Ovary (tissue), 9 donors: ENCODE results near the gene CDH22. TPM values are rescaled to one million over a fixed set of nuclear protein-coding genes. Genes with fewer than 3 reads are reported as not detected.

Experiments used
- DNase-seq, 5 donors: peaks; one replicate each; pipeline ENCODE4 v3.0.0-alpha.2; 2019 to 2020
- H3K27ac ChIP-seq, 2 donors: fragments of 200-600 bp; one replicate each; pipeline versions ENCODE4 v1.5.1 to v1.8.0; 2019 to 2022
- H3K27me3 ChIP-seq: fragments of 200-600 bp; one replicate; pipeline ENCODE4 v1.8.0; 2022
- H3K36me3 ChIP-seq: fragments of 200-600 bp; sonication (generic); one replicate; pipeline ENCODE4 v1.5.1; 2019
- H3K4me1 ChIP-seq: one replicate; pipeline ENCODE4 v1.8.1; 2013; ENCODE audit warnings: mild to moderate bottlenecking, moderate library complexity; ENCODE audit not compliant: insufficient read depth
- H3K4me3 ChIP-seq: fragments of 200-600 bp; sonication (generic); one replicate; pipeline ENCODE4 v1.5.1; 2017
- H3K9me3 ChIP-seq, 2 donors: fragments of 200-600 bp in 1 of 2; sonication (generic) in 1 of 2; one replicate each; pipeline versions ENCODE4 v1.5.1 to v1.8.1; 2013 to 2019; ENCODE audit warnings: mild to moderate bottlenecking in 1 of 2, moderate library complexity in 1 of 2
- EP300 ChIP-seq: sonication (generic); formaldehyde crosslinking; IDR thresholded peaks from one replicate; pipeline ENCODE4 v1.6.1; 2017; ENCODE audit warnings: antibody characterized with exemption
- POLR2A ChIP-seq: fragments of 450-650 bp; IDR thresholded peaks from one replicate; pipeline ENCODE4 v1.6.1; 2017; ENCODE audit warnings: antibody characterized with exemption, mild to moderate bottlenecking, moderate library complexity
- WGBS, 3 donors: extraction: QIAGEN DNeasy Blood & Tissue Kit in 1 of 3; methylation state at CpG; one replicate each; pipeline versions ENCODE4 v1.1.5 to v1.1.7; 2013 to 2017; 5-methylcytosine and 5-hydroxymethylcytosine counted together
- intact Hi-C, 4 donors: fragments of 100-400 bp; cut with DNase I; formaldehyde crosslinking; loops; one replicate each; pipeline versions ENCODE4 v1.11.0 to v1.15.1; 2022 to 2023
- polyA plus RNA-seq, 2 donors: library from polyadenylated mRNA; stranded (reverse); fragments of 200-250 nt in 1 of 2; fragments of 350-450 nt in 1 of 2; fragmentation: Illumina TruSeq in 1 of 2; extraction: RNeasy Lipid Tissue Mini Kit (QIAGEN cat#74804) in 1 of 2; gene quantifications; one replicate each; pipeline ENCODE4 v1.2.3, GENCODE V29; 2013 to 2014
- total RNA-seq, 7 donors: library from RNA; depleted of rRNA in 2 of 7; stranded (reverse); fragments of >200 nt in 2 of 7; fragmentation: NEBNext Ultra II Directional in 3 of 7; extraction: Animal tissue kit (Norgen Biotek cat#: 25700) in 3 of 7; gene quantifications; one replicate each; pipeline versions ENCODE4 v1.1.0 to v1.2.4, GENCODE V29; 2016 to 2023
- TF ChIP-seq, protein P1 (sequence below), 3 donors: fragments of 450-650 bp in 2 of 3; fragments of 200-600 bp in 1 of 3; IDR thresholded peaks; one replicate each; pipeline versions ENCODE4 v1.5.1 to v1.8.0; 2016 to 2022; ENCODE audit warnings: antibody characterized with exemption in 3 of 3, mild to moderate bottlenecking in 1 of 3
- donor health status: DM: no; HTN: no; CAD: no; lungs with moderate emphysema.
- donor health status: DM: no; HTN: no; CAD: no.
- donor health status: Bipolar disorder and iron deficiency.
- donor health status: DM: yes; HTN: yes; CAD: no.
- donor health status: DM: no; HTN: no; CAD: no.
- donor health status: DM: yes; HTN: yes; CAD: no.

Gene CDH22
- total and polyA plus RNA-seq, 9 donors = 0.10 to 1.5 (median 0.36) TPM

GRCh38 chr20:46354920-46355654 is 46.8 kb upstream of the CDH22 start:
- Histone ChIP-seq H3K36me3 (no peaks in the 10 kb centered on the region), H3K9me3 (no peaks in the 10 kb centered on the region), H3K27me3 (no peaks in the 10 kb centered on the region), H3K4me1 (peaks cover 12% of the 10 kb centered on the region), H3K4me3 (no peak overlapping the region), H3K27ac (no peak overlapping the region)
- no peak for DNase-seq
- 91 to 93% (median 92%) methylated on average over 20 of the region's 20 CpGs for WGBS, 3 donors
- TF ChIP-seq, protein P1, sequence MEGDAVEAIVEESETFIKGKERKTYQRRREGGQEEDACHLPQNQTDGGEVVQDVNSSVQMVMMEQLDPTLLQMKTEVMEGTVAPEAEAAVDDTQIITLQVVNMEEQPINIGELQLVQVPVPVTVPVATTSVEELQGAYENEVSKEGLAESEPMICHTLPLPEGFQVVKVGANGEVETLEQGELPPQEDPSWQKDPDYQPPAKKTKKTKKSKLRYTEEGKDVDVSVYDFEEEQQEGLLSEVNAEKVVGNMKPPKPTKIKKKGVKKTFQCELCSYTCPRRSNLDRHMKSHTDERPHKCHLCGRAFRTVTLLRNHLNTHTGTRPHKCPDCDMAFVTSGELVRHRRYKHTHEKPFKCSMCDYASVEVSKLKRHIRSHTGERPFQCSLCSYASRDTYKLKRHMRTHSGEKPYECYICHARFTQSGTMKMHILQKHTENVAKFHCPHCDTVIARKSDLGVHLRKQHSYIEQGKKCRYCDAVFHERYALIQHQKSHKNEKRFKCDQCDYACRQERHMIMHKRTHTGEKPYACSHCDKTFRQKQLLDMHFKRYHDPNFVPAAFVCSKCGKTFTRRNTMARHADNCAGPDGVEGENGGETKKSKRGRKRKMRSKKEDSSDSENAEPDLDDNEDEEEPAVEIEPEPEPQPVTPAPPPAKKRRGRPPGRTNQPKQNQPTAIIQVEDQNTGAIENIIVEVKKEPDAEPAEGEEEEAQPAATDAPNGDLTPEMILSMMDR (IDR thresholded peaks at IDR 0.05) = no peak
- TF ChIP-seq POLR2A = no peak
- no peak for TF ChIP-seq EP300
- intact Hi-C loops = no loop called here

- WGBS, 3 donors = 73 to 82% (median 81%) methylated on average over 4 of the region's 4 CpGs
- peaks cover 12% of the 10 kb centered on the region for H3K4me1 ChIP-seq
- no peaks in the 10 kb centered on the region for H3K36me3 ChIP-seq
- no peak overlapping the region for H3K27ac ChIP-seq
- TF ChIP-seq, protein P1 (IDR thresholded peaks at IDR 0.05) = no peak
- TF ChIP-seq EP300 (no peak), POLR2A (no peak)
- intact Hi-C loops = no loop called here
- no peaks in the 10 kb centered on the region for H3K9me3 ChIP-seq
- H3K4me3 ChIP-seq = no peak overlapping the region
- no peak for DNase-seq
- H3K27me3 ChIP-seq = no peaks in the 10 kb centered on the region
These were observed 45.9 kb upstream of the CDH22 start for GRCh38 chr20:46354207-46354555.

DNA sequence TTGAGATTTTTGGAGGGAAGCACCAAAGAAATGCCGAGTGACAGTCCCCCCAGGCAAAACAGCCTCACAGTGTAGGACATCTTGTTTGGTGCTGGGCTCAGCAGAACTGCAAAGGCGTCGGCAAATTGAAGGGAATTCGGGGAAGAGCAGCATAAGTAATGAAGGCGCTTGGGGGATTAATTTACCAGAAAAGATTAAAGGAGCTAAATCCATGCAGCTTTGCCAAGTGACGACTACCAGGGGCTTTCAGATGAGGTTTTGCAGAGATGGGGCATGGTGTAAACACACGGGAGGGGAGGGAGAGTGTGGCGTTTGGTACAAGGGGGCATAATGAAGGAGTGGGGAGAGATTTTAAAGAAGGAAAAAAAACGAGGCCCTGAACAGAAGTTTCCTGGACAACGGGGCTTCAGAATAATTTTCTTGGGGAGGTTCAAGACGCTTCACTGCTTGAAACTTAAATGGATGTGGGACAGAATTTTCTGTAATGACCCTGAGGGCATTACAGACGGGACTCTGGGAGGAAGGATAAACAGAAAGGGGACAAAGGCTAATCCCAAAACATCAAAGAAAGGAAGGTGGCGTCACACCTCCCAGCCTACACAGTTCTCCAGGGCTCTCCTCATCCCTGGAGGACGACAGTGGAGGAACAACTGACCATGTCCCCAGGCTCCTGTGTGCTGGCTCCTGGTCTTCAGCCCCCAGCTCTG is 45.4 kb upstream of the CDH22 start:
- Histone ChIP-seq H3K36me3 (no peaks in the 10 kb centered on the region), H3K4me3 (no peak overlapping the region), H3K4me1 (peaks cover 12% of the 10 kb centered on the region), H3K27ac (no peak overlapping the region), H3K9me3 (no peaks in the 10 kb centered on the region), H3K27me3 (no peaks in the 10 kb centered on the region)
- no peak for DNase-seq
- WGBS, 3 donors = 78 to 83% (median 79%) methylated on average over 14 of the region's 14 CpGs
- TF ChIP-seq EP300 (no peak), POLR2A (no peak)
- TF ChIP-seq, protein P1 (IDR thresholded peaks at IDR 0.05) = no peak
- intact Hi-C loops = no loop called here

DNA sequence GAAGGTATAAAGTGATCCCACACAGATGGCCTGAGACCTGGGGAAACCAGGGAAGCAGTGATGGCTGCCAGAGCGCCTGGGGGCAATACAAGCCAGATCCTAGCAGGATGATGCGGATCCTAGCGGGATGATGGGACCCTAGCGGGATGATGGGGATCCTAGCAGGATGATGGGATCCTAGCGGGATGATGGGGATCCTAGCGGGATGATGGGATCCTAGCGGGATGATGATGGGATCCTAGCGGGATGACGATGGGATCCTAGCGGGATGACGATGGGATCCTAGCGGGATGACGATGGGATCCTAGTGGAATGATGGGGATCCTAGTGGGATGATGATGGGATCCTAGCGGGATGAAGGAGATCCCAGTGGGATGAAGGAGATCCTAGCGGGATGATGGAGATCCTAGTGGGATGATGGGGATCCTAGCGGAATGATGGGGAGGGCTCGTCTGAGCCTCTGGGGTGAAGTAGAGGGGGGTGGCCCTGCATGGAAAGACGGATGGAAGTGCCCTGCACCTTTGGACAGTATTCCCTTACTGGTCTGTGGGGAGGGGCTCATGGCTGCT is 44.2 kb upstream of the CDH22 start:
- Histone ChIP-seq H3K27me3 (no peaks in the 10 kb centered on the region), H3K4me3 (no peak overlapping the region), H3K9me3 (no peaks in the 10 kb centered on the region), H3K36me3 (no peaks in the 10 kb centered on the region), H3K27ac (no peak overlapping the region), H3K4me1 (peaks cover 11% of the 10 kb centered on the region)
- DNase-seq = no peak
- TF ChIP-seq POLR2A (no peak), EP300 (no peak)
- TF ChIP-seq, protein P1 (IDR thresholded peaks at IDR 0.05) = no peak
- WGBS, 3 donors = 88% methylated on average over 18 of the region's 18 CpGs
- intact Hi-C loops = no loop called here
